ENCODE results near the gene FAM83F.

DNA sequence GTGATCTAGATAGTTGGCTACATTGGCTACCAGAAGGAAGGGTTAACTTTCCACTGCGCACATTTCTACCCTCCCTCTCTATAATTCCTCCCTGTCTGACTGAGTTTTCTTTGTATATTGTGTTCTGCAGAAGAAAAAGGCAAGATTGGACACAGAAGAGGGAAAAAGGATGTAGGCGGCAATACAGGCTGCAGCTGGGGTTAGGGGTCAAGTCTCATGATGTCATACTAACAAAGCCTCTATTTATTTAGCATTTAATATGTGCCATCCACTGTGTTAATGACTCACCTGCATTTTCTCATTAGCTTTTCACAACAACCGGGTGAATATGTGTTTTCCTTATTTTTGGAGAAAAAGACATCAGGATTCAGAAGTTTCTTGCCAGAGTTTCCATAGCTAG lies 2.0 kb downstream of the FAM83F start:
- TF ChIP-seq, protein P1, sequence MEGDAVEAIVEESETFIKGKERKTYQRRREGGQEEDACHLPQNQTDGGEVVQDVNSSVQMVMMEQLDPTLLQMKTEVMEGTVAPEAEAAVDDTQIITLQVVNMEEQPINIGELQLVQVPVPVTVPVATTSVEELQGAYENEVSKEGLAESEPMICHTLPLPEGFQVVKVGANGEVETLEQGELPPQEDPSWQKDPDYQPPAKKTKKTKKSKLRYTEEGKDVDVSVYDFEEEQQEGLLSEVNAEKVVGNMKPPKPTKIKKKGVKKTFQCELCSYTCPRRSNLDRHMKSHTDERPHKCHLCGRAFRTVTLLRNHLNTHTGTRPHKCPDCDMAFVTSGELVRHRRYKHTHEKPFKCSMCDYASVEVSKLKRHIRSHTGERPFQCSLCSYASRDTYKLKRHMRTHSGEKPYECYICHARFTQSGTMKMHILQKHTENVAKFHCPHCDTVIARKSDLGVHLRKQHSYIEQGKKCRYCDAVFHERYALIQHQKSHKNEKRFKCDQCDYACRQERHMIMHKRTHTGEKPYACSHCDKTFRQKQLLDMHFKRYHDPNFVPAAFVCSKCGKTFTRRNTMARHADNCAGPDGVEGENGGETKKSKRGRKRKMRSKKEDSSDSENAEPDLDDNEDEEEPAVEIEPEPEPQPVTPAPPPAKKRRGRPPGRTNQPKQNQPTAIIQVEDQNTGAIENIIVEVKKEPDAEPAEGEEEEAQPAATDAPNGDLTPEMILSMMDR (IDR thresholded peaks at IDR 0.05; ENCODE audit: low read depth, low read length), result no peak
- TF ChIP-seq EZH2phosphoT487 (IDR thresholded peaks at IDR 0.05; ENCODE audit: low read depth), result no peak

All from OCI-LY3 (cell line).